SH-SY5Y (cell line): Measurements from ENCODE around the gene MRPS11.

Source experiments
- GATA2 ChIP-seq: IDR thresholded peaks from 2 replicates; pipeline ENCODE4 v1.6.1; 2011; ENCODE audit warnings: mild to moderate bottlenecking, low read depth, low read length
- GATA3 ChIP-seq: IDR thresholded peaks from 2 replicates; pipeline ENCODE4 v1.6.1; 2011; ENCODE audit warnings: low read depth, mild to moderate bottlenecking, low read length, moderate library complexity

DNA sequence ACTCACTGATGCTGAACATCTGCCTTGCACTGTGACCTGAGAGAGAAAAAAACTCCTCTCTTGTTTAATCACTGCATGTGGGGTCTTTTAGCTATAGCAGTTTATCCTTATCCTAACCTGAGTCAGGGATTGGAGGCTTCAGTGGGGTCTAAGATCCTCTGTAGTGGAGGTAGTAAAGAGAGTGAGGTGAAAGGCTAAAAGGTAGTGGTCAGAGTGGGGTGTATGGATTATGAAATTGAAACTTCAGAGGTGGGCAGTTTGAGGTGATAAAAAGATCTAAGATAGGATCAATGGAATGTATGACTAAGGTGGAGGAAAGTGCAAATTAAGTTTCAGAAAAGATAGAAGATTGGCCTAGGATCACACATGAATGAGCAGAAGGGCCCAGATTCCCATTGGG, 42.5 kb downstream of the MRPS11 start:
- no peak for TF ChIP-seq GATA2
- no peak for TF ChIP-seq GATA3
